Neural progenitor cell (in vitro differentiated cells): ENCODE measurements around the gene PDX1. TPM values are rescaled to one million over a fixed set of nuclear protein-coding genes. Genes with fewer than 3 reads are reported as not detected.
A peak's percentile ranks its signal among the peaks of the same experiment; 100 is the strongest.

Experiments used
- DNase-seq: peaks from one replicate; pipeline ENCODE4 v3.0.0-alpha.2; 2016; ENCODE audit warnings: low spot score
- H2AFZ ChIP-seq: fragments of 200-600 bp; sonication (generic); replicated peaks from 2 replicates; pipeline ENCODE4 v1.6.1; 2016; ENCODE audit warnings: antibody characterized with exemption
- H3F3A ChIP-seq: fragments of 200-600 bp; sonication (generic); 2 replicates; pipeline ENCODE4 v1.6.1; 2016; ENCODE audit warnings: antibody characterized with exemption, low read depth
- H3K27ac ChIP-seq: fragments of 200-600 bp; sonication (generic); 2 replicates; pipeline ENCODE4 v1.5.1; 2016; ENCODE audit warnings: mild to moderate bottlenecking
- H3K27me3 ChIP-seq: fragments of 200-600 bp; sonication (generic); 2 replicates; pipeline ENCODE4 v1.6.1; 2016; ENCODE audit warnings: mild to moderate bottlenecking, moderate library complexity
- H3K36me3 ChIP-seq: fragments of 200-600 bp; sonication (generic); 2 replicates; pipeline ENCODE4 v1.5.1; 2016
- H3K4me1 ChIP-seq: fragments of 200-600 bp; sonication (generic); 2 replicates; pipeline ENCODE4 v1.6.1; 2016; ENCODE audit warnings: mixed run types
- H3K4me2 ChIP-seq: fragments of 200-600 bp; sonication (generic); 2 replicates; pipeline ENCODE4 v1.6.1; 2016
- H3K4me3 ChIP-seq: fragments of 200-600 bp; sonication (generic); 2 replicates; pipeline ENCODE4 v1.5.1; 2016
- H3K79me2 ChIP-seq: fragments of 200-600 bp; sonication (generic); 2 replicates; pipeline ENCODE4 v1.6.1; 2016; ENCODE audit warnings: low read depth
- H3K9ac ChIP-seq: fragments of 200-600 bp; sonication (generic); 2 replicates; pipeline ENCODE4 v1.6.1; 2016
- H3K9me3 ChIP-seq: fragments of 200-600 bp; sonication (generic); 2 replicates; pipeline ENCODE4 v1.5.1; 2016; ENCODE audit warnings: low read depth
- H4K20me1 ChIP-seq: fragments of 200-600 bp; sonication (generic); 2 replicates; pipeline ENCODE4 v1.6.1; 2016; ENCODE audit warnings: low read depth
- H3K27ac Mint-ChIP-seq: 3 replicates; pipeline ENCODE4 v1.8.0; 2021; ENCODE audit warnings: mixed read lengths
- H3K27me3 Mint-ChIP-seq: 2 replicates; pipeline ENCODE4 v1.8.0; 2022; ENCODE audit warnings: low read depth, mild to moderate bottlenecking, inconsistent platforms, moderate library complexity, mixed read lengths; ENCODE audit not compliant: insufficient read depth
- H3K36me3 Mint-ChIP-seq: 3 replicates; pipeline ENCODE4 v1.8.0; 2021; ENCODE audit warnings: mixed read lengths
- H3K4me1 Mint-ChIP-seq: 3 replicates; pipeline ENCODE4 v1.8.0; 2021; ENCODE audit warnings: mixed read lengths
- H3K4me3 Mint-ChIP-seq: 3 replicates; pipeline ENCODE4 v1.8.0; 2021; ENCODE audit warnings: mild to moderate bottlenecking, moderate library complexity, mixed read lengths
- H3K9me3 Mint-ChIP-seq: 3 replicates; pipeline ENCODE4 v1.8.0; 2020; ENCODE audit warnings: mixed read lengths
- CTCF ChIP-seq: fragments of 200-600 bp; sonication (generic); IDR thresholded peaks from 2 replicates; pipeline ENCODE4 v1.5.1; 2017; ENCODE audit warnings: antibody characterized with exemption, mild to moderate bottlenecking
- EZH2 ChIP-seq: fragments of 200-600 bp; sonication (generic); IDR thresholded peaks from 2 replicates; pipeline ENCODE4 v1.6.1; 2017; ENCODE audit warnings: antibody characterized with exemption, mild to moderate bottlenecking, moderate library complexity
- EZH2phosphoT487 ChIP-seq: fragments of 200-600 bp; sonication (generic); IDR thresholded peaks from 2 replicates; pipeline ENCODE4 v1.6.1; 2017; ENCODE audit warnings: antibody characterized with exemption
- total RNA-seq: library from RNA; depleted of rRNA; stranded (reverse); fragments of >200 nt; gene quantifications from 2 replicates; pipeline ENCODE4 v1.2.3, GENCODE V29; 2015; ENCODE audit warnings: low replicate concordance

Gene PDX1
- total RNA-seq, 1 donor from 2014 or later, result not detected

- Mint-ChIP-seq H3K4me3 (no peak overlapping the region), H3K27ac (no peak overlapping the region), H3K4me1 (peaks cover 15% of the 10 kb centered on the region), H3K36me3 (no peaks in the 10 kb centered on the region), H3K27me3 (peaks cover 92% of the 10 kb centered on the region), H3K9me3 (peaks cover 7% of the 10 kb centered on the region)
- no peak overlapping the region for H3K9ac ChIP-seq
- H2AFZ ChIP-seq, result no peak overlapping the region
- no peaks in the 10 kb centered on the region for H3K36me3 ChIP-seq
- peak; percentile 34 for DNase-seq
- no peak overlapping the region for H3K4me3 ChIP-seq
- peaks cover 100% of the 10 kb centered on the region for H3K27me3 ChIP-seq
- H3K4me2 ChIP-seq, result no peak overlapping the region
- no peaks in the 10 kb centered on the region for H3K9me3 ChIP-seq
- no peak overlapping the region for H3K27ac ChIP-seq
- TF ChIP-seq CTCF, result no peak
- TF ChIP-seq EZH2, result peak; percentile 6
- peak; percentile 66 for TF ChIP-seq EZH2phosphoT487
- H3K4me1 ChIP-seq, result peaks cover 23% of the 10 kb centered on the region
- H4K20me1 ChIP-seq, result peaks cover 100% of the 10 kb centered on the region
- H3F3A ChIP-seq, result peaks cover 25% of the 10 kb centered on the region
- H3K79me2 ChIP-seq, result no peaks in the 10 kb centered on the region
Observed at GRCh38 chr13:27921961-27922882, 2.4 kb downstream of the PDX1 start.

DNA sequence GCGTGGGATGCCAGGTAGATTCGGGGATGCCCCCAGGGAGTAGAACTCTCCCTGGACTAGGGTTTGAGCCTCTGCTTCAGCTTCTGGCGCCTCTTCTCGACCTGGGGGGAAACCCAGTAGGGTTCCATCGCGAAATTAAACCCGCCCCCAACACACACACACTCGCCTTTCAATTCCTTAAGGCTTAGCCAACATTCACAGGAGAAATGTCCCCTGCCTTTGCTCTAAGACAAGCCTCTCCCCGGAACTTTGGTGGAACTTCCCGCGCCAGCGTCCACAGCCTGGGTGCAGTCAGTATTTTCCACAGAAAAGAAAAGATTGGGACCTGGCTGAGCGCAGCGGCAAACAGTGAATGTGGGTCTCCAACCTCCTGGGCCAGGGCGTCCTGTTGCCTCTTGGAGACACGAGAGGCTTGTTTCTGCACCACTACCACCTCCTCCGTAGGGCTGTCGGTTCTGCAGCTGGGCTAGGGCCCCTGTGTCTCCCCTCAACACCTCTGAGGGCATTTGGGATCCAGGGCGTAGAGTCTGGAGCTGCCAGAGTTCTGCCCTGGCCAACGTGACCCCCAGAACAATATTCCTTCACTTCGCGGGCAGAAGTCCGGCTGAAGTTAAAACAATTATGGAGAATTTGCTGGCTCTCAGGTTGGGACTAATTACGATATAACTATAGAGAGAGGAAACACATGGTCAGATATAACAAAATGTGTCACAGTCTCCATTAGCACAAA lies 3.2 kb downstream of the PDX1 start:
- peak overlapping the region; percentile 33 for H3K4me3 Mint-ChIP-seq

More for the DNA sequence above, 3.2 kb downstream of the PDX1 start:
- no peaks in the 10 kb centered on the region for H3K36me3 Mint-ChIP-seq
- H3K4me2 ChIP-seq, result no peak overlapping the region
- H3K4me1 ChIP-seq, result peaks cover 15% of the 10 kb centered on the region
- no peak overlapping the region for H3K9ac ChIP-seq
- DNase-seq, result no peak
- H2AFZ ChIP-seq, result no peak overlapping the region
- peaks cover 8% of the 10 kb centered on the region for H3K9me3 Mint-ChIP-seq
- H3K27me3 ChIP-seq, result peaks cover 100% of the 10 kb centered on the region
- H3K27ac ChIP-seq, result no peak overlapping the region
- H3K36me3 ChIP-seq, result no peaks in the 10 kb centered on the region
- H3K27me3 Mint-ChIP-seq, result peaks cover 92% of the 10 kb centered on the region
- H3K79me2 ChIP-seq, result no peaks in the 10 kb centered on the region
- H3K27ac Mint-ChIP-seq, result no peak overlapping the region
- no peak overlapping the region for H3K4me3 ChIP-seq
- peaks cover 12% of the 10 kb centered on the region for H3K4me1 Mint-ChIP-seq
- TF ChIP-seq CTCF (no peak), EZH2 (no peak), EZH2phosphoT487 (no peak)
- peaks cover 19% of the 10 kb centered on the region for H3F3A ChIP-seq
- H3K9me3 ChIP-seq, result no peaks in the 10 kb centered on the region
- peaks cover 100% of the 10 kb centered on the region for H4K20me1 ChIP-seq
